Panc1 (cell line): ENCODE measurements around the gene KLHDC10. TPM values are rescaled to one million over a fixed set of nuclear protein-coding genes. Genes with fewer than 3 reads are reported as not detected.

ENCODE experiments used
- ATAC-seq: fragments of 200-7000 bp; cut with Tn5 transposase; 2 replicates; pipeline ENCODE4 v1.9.1; 2020; ENCODE audit warnings: mild to moderate bottlenecking, moderate library complexity
- BruUV-seq: library from RNA; stranded (reverse); fragments of 400-500 nt; replicated peaks from 2 replicates; lab custom pipeline; 2021; lab: Mats Ljungman, UMichigan
- CTCF ChIA-PET: fragments of 300-600 bp; sonication (Branson Sonifier 250); formaldehyde crosslinking; loops from one replicate; lab custom pipeline; 2022; ENCODE audit warnings: antibody characterized with exemption; lab: Charles Lee
- POLR2A ChIA-PET: fragments of 300-600 bp; sonication (Branson Sonifier 250); formaldehyde crosslinking; loops from one replicate; lab custom pipeline; 2022; ENCODE audit warnings: antibody characterized with exemption; lab: Charles Lee
- DNase-seq: peaks from one replicate; pipeline ENCODE4 v3.0.0-alpha.2; 2010; ENCODE audit warnings: low read depth, low spot score
- H3K27ac ChIP-seq: 2 replicates; pipeline ENCODE4 v1.5.1; 2011; ENCODE audit warnings: mild to moderate bottlenecking, low read length, inconsistent platforms
- H3K27me3 ChIP-seq: fragments of 200-500 bp; sonication (Bioruptor generic); 2 replicates; pipeline ENCODE4 v1.6.0; 2014; ENCODE audit warnings: low read length, inconsistent platforms; ENCODE audit not compliant: control insufficient read depth, insufficient read depth
- H3K36me3 ChIP-seq: fragments of 200-500 bp; sonication (Bioruptor generic); 2 replicates; pipeline ENCODE4 v1.5.1; 2014; ENCODE audit warnings: inconsistent platforms, mild to moderate bottlenecking, low read length, moderate library complexity; ENCODE audit not compliant: control insufficient read depth, insufficient read depth
- H3K4me1 ChIP-seq: 2 replicates; pipeline ENCODE4 v1.5.1; 2011; ENCODE audit warnings: inconsistent platforms, mild to moderate bottlenecking, low read length, moderate library complexity; ENCODE audit not compliant: control insufficient read depth, insufficient read depth
- H3K4me3 ChIP-seq, 2 experiments: 2 replicates each; pipeline ENCODE4 v1.5.1; 2011 to 2012; ENCODE audit warnings: low read depth in 2 of 2, low read length in 2 of 2, mild to moderate bottlenecking in 2 of 2, inconsistent platforms in 1 of 2, moderate library complexity in 1 of 2
- H3K9me3 ChIP-seq: fragments of 200-500 bp; sonication (Bioruptor generic); 2 replicates; pipeline ENCODE4 v1.5.1; 2014; ENCODE audit warnings: low read depth, mild to moderate bottlenecking, inconsistent platforms, low read length, moderate library complexity; ENCODE audit not compliant: control insufficient read depth, insufficient read depth
- POLR2AphosphoS5 ChIP-seq: IDR thresholded peaks from 2 replicates; pipeline ENCODE4 v1.6.1; 2012; ENCODE audit warnings: mild to moderate bottlenecking, low read depth, low read length, moderate library complexity
- SIN3A ChIP-seq: IDR thresholded peaks from 2 replicates; pipeline ENCODE4 v1.6.1; 2012; ENCODE audit warnings: low read depth, mild to moderate bottlenecking, low read length, moderate library complexity, borderline replicate concordance; ENCODE audit not compliant: insufficient read depth
- TCF7L2 ChIP-seq: IDR thresholded peaks from 2 replicates; pipeline ENCODE4 v1.6.1; 2011; ENCODE audit warnings: mild to moderate bottlenecking, low read depth, low read length, inconsistent platforms
- in situ Hi-C: cut with HindIII; loops from 2 replicates; pipeline ENCODE4 v1.10.0; 2016; ENCODE audit warnings: low sequenced_read_pairs, low pct_unique_long_range_greater_than_20kb
- intact Hi-C: fragments of 100-400 bp; cut with micrococcal nuclease; formaldehyde crosslinking; loops from one replicate; pipeline ENCODE4 v1.10.0; 2022; ENCODE audit not compliant: unreplicated experiment
- total RNA-seq: library from RNA; stranded (reverse); gene quantifications from one replicate; pipeline ENCODE4 v1.2.1, GENCODE V29; 2021; ENCODE audit not compliant: unreplicated experiment
- TF ChIP-seq, protein P1 (sequence below): fragments of 450-650 bp; IDR thresholded peaks from 2 replicates; pipeline ENCODE4 v1.5.1; 2017; ENCODE audit warnings: mild to moderate bottlenecking
- TF ChIP-seq, protein P2 (sequence below), 2 experiments: IDR thresholded peaks; 2 replicates each; pipeline ENCODE4 v1.6.1; 2011 to 2012; ENCODE audit warnings: low read depth in 2 of 2, control low read depth in 1 of 2, low read length in 1 of 2, mild to moderate bottlenecking in 1 of 2, moderate library complexity in 1 of 2; ENCODE audit not compliant: insufficient read depth in 1 of 2

KLHDC10 gene
- total RNA-seq, 1 experiment from 2014 or later = 26.7 TPM

DNA sequence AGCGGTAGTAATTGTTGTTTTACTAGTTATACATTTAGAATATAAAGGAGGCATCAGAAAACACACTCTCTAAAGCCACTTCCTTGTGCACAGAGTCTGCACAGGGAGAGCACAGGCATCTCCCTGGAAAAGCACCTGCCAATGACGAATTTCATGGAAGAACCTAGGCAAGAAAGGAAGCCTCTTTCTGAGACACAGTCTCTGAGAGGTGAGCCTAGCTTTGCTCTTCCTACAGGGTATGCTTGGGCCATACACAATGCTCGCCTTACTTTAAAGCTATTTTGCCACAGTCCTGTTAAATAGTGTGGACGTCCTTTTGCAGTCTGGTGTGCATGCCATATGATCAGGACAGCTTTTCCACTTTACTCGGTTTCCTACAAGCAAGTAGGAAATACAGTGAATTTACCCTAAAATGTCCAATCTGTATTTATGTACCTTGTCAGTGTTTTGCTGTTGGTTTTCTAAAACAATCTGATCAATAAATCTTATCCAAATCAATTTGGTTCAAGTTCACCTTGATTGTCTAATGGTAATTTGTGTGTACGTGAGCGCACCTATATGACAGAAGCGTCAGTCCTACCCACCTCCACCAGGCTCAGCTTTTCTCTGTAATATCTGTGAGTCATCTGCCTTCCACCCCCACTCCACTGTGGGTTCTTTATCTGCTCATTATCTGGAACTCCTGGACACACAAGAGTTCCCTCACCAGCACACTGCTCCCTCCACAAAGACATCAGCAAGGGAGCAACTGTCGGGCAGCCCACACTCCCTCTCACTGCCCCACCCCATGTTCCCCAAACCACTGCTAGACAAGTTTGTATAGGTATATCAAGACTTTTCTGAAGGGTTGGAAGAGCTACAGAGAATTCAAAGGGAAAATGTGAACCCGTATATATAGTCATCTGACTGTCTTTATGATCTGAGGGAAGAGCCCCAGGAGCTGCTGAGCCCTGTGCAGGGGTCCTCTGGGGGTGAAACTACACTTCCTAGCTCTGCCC lies 65.2 kb downstream of the KLHDC10 start:
- ChIA-PET CTCF (no interaction called here), POLR2A (interaction anchor here (0.7 kb wide), 1 partner anchor 13 kb away, joined by 4 read pairs; no protein-coding TSS in a partner anchor)
- no peak for DNase-seq
- intact Hi-C loops = no loop called here
- no peak overlapping the region for H3K4me3 ChIP-seq
- H3K4me1 ChIP-seq = no peaks in the 10 kb centered on the region
- no peaks in the 10 kb centered on the region for H3K27me3 ChIP-seq
- TF ChIP-seq, protein P1, sequence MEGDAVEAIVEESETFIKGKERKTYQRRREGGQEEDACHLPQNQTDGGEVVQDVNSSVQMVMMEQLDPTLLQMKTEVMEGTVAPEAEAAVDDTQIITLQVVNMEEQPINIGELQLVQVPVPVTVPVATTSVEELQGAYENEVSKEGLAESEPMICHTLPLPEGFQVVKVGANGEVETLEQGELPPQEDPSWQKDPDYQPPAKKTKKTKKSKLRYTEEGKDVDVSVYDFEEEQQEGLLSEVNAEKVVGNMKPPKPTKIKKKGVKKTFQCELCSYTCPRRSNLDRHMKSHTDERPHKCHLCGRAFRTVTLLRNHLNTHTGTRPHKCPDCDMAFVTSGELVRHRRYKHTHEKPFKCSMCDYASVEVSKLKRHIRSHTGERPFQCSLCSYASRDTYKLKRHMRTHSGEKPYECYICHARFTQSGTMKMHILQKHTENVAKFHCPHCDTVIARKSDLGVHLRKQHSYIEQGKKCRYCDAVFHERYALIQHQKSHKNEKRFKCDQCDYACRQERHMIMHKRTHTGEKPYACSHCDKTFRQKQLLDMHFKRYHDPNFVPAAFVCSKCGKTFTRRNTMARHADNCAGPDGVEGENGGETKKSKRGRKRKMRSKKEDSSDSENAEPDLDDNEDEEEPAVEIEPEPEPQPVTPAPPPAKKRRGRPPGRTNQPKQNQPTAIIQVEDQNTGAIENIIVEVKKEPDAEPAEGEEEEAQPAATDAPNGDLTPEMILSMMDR = no peak
- TF ChIP-seq, protein P2, sequence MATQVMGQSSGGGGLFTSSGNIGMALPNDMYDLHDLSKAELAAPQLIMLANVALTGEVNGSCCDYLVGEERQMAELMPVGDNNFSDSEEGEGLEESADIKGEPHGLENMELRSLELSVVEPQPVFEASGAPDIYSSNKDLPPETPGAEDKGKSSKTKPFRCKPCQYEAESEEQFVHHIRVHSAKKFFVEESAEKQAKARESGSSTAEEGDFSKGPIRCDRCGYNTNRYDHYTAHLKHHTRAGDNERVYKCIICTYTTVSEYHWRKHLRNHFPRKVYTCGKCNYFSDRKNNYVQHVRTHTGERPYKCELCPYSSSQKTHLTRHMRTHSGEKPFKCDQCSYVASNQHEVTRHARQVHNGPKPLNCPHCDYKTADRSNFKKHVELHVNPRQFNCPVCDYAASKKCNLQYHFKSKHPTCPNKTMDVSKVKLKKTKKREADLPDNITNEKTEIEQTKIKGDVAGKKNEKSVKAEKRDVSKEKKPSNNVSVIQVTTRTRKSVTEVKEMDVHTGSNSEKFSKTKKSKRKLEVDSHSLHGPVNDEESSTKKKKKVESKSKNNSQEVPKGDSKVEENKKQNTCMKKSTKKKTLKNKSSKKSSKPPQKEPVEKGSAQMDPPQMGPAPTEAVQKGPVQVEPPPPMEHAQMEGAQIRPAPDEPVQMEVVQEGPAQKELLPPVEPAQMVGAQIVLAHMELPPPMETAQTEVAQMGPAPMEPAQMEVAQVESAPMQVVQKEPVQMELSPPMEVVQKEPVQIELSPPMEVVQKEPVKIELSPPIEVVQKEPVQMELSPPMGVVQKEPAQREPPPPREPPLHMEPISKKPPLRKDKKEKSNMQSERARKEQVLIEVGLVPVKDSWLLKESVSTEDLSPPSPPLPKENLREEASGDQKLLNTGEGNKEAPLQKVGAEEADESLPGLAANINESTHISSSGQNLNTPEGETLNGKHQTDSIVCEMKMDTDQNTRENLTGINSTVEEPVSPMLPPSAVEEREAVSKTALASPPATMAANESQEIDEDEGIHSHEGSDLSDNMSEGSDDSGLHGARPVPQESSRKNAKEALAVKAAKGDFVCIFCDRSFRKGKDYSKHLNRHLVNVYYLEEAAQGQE (IDR thresholded peaks at IDR 0.05; ENCODE audit: insufficient read depth in 1 of 2, low read depth in 2 of 2, low read length in 1 of 2) = no peak
- no peak for TF ChIP-seq POLR2AphosphoS5
- TF ChIP-seq SIN3A = no peak
- TF ChIP-seq TCF7L2 = no peak
- no peak overlapping the region for H3K27ac ChIP-seq
- ATAC-seq = no peak
- in situ Hi-C loops = no loop called here
- no TSS peak for BruUV-seq
- peaks cover 9% of the 10 kb centered on the region; the same call in 1 of the 2 replicates for H3K36me3 ChIP-seq
- no peaks in the 10 kb centered on the region for H3K9me3 ChIP-seq

DNA sequence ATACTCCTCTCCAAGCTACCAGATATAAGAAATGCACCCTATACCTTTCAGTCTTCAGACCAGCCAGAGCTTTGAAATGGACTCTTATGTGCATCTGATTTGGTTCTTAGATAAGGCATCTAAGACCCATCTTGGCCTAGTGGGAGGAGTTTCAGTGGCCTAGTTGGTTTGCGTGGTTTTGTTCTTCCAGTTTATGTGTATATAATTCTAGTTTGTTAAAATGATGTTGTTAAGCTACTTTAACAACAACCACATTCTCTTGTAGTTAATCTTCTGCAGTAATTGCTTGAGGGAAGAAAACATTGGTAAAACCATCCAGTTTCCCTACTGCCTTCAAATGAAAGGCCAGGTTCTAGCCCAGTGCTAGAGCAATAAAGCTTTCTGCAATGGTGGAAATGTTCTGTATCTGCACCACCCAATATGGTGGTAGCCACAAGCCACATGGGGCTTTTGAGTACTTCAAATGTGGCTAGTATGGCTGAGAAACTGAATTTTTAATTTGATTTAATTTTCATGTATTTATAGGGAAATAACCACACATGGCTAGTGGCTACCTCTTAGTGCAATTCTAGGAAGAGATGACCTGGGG lies 66.3 kb downstream of the KLHDC10 start:
- in situ Hi-C loops (no loop called here), intact Hi-C loops (no loop called here)
- Histone ChIP-seq H3K4me3 (no peak overlapping the region), H3K4me1 (no peaks in the 10 kb centered on the region), H3K36me3 (peaks cover 4% of the 10 kb centered on the region; the same call in 1 of the 2 replicates), H3K9me3 (no peaks in the 10 kb centered on the region), H3K27ac (no peak overlapping the region), H3K27me3 (no peaks in the 10 kb centered on the region)
- DNase-seq = no peak
- no peak for ATAC-seq
- ChIA-PET POLR2A (no interaction called here), CTCF (no interaction called here)
- BruUV-seq = no TSS peak
- TF ChIP-seq, protein P2 (IDR thresholded peaks at IDR 0.05; ENCODE audit: insufficient read depth in 1 of 2, low read depth in 2 of 2, low read length in 1 of 2) = no peak
- no peak for TF ChIP-seq SIN3A
- no peak for TF ChIP-seq TCF7L2
- TF ChIP-seq POLR2AphosphoS5 = no peak
- TF ChIP-seq, protein P1 = no peak
